HG02981 (cell line): ENCODE data around the gene ZNF358.
"Not testable (repeated sequence)": the region's sequence is repeated elsewhere in the genome, so short reads cannot be mapped to it uniquely, and the experiment has no call there.

ENCODE experiments used
- ATAC-seq: cut with Tn5 transposase; IDR thresholded peaks from one replicate; pipeline ENCODE4 v1.9.1; 2021; ENCODE audit warnings: mild to moderate bottlenecking, moderate library complexity; ENCODE audit not compliant: unreplicated experiment

The ZNF358 gene

DNA sequence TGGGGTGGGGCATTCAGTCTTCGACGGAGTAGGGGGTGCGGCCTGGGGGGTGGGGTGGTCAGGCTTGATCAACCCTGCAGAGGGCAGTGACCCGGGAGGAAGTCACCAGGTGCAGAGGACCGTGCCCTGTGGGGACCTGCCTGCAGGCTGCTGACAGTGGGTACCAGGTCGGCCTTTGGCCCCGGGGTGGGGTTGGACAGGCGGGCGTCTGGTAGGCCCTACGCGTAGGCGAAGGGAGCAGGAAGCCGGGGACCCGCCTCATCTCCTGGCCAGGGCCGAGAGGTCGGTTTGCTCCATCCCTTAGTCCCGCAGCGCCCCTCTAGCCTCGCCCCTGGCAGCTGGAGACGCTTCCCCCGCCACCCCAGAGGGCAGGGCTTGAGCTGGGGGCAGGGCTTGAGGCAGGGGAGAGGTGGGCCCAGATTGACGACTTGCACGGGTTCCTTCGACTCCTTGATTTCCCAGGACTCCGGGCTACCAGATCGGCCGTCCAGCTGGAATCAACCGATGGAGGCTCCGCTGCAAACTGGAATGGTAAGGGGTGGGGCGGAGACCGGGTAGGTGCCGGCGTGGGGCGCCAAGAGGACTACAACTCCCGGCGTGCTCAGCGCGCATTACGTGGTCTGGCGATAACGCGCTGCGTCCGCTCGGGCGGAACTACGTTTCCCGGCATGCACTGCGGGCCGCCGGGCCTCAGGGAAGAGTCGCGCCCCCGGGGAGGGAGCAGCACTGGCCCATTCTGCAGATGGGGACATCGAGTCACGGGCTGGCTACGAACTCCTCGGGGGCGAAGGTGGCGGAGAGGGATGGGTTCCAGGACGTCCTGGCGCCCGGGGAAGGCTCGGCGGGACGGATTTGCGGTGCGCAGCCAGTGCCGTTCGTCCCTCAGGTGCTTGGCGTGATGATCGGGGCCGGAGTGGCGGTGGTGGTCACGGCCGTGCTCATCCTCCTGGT, 19.4 kb downstream of the ZNF358 start, which contains the start of gene PNPLA6:
Gene PNPLA6 (plus strand): TSS at position 671 of the 951 bp plus-strand sequence. CDS start 72 bp downstream, at position 743.
- ATAC-seq, result peak; percentile 59

DNA sequence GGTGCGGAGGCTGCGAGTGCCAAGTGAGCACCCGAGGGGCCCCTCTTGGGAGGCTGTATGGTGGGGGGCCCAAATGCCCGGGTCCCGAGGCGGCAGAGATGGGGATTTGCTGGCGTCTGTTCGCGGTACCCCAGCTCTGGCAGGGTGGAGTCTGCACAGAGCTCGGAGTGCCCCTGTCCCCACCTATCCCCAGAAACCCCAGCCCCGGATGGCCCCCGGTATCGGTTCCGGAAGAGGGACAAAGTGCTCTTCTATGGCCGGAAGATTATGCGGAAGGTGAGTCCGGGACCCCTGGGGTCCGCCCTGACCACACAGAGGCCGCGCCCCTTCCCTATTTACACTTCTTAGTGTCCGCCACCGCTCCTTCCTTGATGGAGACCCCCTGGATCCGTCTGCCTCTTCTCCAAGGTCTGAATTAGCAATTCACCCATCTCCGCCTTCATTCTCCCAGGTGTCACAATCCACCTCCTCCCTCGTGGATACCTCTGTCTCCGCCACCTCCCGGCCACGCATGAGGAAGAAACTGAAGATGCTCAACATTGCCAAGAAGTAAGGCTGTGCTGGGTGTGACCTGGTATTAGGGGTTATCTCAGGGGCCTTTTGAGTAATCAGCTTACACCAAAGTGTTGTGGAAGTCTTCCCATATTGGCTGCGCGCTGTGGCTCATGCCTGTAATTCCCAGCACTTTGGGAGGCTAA, 20.2 kb downstream of the ZNF358 start:
- no peak for ATAC-seq

DNA sequence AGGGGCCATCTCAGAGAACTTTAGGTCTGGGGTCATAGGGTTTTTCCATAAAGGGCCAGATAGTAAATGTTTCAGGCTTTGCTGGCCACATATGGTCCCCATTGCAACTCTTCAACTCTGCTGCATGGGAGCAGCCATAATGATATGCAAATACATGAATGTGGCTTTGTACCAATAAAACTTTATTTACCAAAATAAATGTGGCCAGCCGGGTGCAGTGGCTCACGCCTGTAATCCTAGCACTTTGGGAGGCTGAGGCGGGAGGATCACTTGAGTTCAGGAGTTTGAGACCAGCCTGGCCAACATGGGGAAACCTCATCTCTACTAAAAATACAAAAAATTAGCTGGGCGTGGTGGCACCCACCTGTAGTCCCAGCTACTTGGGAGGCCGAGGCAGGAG, 23.1 kb downstream of the ZNF358 start:
- not testable (repeated sequence) for ATAC-seq

DNA sequence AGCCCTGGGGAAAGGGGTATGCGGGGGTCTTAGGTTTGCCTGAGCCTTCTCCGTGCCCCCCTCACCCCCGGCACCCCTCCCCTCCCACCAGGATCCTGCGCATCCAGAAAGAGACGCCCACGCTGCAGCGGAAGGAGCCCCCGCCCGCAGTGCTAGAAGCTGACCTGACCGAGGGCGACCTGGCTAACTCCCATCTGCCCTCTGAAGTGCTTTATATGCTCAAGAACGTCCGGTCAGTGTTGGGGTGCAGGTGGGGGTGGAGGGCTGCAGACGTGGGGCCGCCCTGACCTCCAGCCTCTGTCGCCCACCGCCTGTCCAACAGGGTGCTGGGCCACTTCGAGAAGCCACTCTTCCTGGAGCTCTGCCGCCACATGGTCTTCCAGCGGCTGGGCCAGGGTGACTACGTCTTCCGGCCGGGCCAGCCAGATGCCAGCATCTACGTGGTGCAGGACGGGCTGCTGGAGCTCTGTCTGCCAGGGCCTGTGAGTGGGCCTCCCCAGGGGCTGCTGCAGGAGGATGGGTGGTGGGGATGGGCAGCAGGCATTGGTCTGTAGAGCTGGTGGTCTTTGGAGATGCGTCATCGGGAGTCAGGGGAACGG, 24.0 kb downstream of the ZNF358 start:
- no peak for ATAC-seq

DNA sequence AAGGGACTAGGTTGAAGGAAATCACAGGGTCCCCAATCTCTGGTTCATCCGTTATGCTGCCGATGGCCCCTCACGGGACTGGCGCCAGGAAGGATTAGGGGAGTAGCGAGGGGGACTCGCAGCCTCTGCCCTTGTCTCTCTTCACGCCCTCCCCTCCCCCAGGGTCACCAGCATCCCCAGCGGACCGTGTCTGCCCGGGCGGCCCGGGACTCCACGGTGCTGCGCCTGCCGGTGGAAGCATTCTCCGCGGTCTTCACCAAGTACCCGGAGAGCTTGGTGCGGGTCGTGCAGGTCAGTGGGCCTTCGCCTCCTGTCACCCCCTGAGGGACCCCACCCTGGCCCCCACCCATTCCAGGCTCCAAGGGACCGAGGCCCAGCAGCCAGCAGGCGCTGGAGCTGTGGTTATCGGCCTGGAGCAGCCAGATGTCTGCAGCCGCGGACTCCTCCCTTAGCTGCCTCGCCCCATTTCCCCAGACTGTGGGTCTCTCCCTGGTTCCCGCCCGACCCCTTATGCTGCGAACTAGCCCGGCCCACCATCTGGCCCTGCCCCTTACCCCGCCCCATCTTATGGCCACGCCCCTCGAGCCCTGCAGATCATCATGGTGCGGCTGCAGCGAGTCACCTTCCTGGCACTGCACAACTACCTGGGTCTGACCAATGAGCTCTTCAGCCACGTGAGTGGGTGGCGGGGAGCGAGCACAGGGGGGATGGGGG, 25.0 kb downstream of the ZNF358 start:
- no peak for ATAC-seq

DNA sequence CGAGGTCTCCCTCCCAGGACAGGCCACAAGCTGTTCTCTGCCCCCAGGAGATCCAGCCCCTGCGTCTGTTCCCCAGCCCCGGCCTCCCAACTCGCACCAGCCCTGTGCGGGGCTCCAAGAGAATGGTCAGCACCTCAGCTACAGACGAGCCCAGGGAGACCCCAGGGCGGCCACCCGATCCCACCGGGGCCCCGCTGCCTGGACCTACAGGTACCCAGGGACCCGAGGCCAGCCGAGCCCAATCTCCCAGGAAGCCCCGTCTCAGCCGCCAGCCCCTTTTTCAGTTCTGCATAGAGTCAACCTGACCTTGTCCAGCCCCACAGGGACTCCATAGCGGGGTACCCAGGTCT, 25.5 kb downstream of the ZNF358 start:
- no peak for ATAC-seq

DNA sequence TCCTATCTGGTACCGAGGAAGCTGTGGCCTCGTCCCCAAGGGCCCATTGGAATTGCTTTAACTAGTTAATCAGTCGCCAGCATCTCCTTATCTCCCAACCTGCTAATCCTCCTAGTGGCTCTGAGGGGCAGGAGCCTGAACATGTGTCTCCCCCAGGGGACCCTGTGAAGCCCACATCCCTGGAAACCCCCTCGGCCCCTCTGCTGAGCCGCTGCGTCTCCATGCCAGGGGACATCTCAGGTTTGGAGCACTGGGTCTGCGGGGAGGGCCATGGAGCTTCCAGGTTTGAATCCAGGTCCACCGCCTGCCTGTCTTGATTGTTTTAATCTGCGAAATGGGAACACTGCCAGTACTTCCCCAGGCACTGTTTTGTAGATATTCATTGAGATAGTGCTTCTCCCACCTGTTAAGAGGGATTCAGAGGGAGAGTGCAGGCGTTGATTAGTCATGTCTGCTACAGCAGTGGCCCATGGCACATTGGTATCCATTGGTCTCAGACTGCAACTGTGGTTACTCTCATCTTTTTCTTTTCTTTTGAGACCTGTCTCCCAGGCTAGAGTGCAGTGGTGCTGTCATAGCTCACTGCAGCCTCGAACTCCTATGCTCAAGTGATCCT, 26.0 kb downstream of the ZNF358 start:
- no peak for ATAC-seq

DNA sequence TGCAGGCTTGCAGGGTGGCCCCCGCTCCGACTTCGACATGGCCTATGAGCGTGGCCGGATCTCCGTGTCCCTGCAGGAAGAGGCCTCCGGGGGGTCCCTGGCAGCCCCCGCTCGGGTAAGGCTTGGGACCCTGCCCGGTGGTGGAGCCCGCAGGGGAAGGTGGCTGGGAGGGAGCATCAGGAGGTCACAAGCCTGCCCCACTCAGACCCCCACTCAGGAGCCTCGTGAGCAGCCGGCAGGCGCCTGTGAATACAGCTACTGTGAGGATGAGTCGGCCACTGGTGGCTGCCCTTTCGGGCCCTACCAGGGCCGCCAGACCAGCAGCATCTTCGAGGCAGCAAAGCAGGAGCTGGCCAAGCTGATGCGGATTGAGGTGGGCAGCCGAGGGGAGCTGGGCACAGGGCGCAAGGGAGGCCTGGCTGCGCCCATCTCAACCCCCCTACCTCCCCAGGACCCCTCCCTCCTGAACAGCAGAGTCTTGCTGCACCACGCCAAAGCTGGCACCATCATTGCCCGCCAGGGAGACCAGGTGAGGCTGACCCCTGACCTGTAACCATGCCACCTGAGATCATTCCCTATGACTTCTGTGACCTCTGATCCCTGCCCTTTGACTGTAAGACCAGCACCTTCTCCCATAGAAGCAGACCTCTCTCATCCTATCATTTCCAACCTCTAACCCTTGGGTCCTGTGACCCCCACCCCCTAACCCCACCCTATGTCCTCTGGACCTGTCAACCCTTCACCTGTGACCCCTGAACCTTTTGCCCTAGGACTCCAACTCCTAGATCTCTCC, 26.8 kb downstream of the ZNF358 start:
- ATAC-seq, result no peak

DNA sequence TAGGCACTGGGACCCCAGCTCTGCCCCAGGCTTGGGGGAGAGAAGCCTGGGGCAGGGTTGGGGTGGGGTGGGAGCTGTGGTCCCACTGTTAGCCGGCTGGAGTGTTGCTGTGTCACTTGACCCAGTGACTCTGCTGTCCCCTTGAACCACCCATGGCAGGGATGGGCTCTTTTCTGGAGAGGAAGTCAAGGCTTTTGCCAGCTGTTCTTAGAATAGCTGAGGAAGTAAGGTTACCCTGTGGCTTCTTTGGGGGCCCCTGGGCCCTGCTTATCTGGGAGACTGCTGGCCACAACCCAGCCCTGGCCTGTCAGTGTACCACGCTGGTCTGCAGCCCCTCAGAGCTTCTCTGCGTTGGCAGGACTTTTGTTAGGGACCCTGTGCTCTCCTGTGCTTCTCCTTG, 28.7 kb downstream of the ZNF358 start:
- ATAC-seq, result no peak

DNA sequence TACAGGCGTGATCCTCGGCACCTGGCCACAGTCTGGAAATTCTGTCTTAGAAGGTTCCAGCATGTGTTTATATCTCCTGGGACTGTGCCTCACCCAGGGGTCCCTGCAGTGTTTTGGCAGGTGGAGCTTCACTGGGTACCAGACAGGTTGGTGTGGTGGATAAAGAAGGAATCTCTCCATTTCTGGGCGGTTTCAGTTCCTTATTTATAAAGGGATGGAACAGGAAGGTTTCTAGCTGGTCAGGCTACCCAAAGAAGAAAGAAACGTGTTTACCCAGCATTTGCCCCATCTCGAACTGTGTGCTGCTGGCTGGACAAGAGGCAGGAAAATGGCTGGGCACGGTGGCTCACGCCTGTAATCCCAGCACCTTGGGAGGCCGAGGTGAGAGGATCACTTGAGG, 29.4 kb downstream of the ZNF358 start:
- ATAC-seq, result no peak

DNA sequence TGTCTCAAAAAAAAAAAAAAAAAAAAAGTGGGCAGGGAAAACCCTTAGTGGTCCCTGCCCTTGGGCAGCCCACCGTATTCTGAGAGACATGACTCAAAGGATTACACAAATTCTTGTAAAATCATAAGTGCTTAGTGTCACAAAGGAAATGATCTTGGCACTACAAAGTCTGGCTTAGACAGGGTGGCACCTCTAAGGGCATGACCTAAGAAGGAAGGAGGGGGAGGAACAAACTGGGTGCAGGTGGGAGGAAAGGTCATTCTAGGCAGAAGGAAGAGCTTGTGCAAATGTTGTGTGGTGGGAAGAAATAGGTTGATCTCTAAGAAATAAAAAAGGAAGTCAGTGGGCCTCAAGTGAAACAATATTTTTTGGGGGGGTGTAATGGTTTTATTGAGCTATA, 30.0 kb downstream of the ZNF358 start:
- no peak for ATAC-seq

DNA sequence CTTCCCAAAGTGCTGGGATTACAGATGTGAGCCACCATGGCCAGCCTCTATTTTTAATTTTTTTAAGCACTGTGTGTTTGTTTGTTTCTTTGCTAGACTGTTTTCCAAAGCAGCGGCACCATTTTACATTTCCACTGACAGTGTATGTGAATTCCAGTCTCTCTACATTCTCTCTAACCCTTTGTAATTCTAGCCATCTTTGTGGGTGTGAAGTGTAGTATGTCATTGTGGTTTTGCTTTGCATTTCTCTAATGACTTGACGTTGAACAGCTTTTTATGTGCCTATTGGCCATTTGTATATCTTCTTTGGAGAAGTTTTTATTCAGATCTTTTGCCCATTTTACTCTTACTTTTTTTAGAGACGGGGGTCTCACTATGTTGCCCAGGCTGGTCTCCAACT, 31.3 kb downstream of the ZNF358 start:
- no peak for ATAC-seq

DNA sequence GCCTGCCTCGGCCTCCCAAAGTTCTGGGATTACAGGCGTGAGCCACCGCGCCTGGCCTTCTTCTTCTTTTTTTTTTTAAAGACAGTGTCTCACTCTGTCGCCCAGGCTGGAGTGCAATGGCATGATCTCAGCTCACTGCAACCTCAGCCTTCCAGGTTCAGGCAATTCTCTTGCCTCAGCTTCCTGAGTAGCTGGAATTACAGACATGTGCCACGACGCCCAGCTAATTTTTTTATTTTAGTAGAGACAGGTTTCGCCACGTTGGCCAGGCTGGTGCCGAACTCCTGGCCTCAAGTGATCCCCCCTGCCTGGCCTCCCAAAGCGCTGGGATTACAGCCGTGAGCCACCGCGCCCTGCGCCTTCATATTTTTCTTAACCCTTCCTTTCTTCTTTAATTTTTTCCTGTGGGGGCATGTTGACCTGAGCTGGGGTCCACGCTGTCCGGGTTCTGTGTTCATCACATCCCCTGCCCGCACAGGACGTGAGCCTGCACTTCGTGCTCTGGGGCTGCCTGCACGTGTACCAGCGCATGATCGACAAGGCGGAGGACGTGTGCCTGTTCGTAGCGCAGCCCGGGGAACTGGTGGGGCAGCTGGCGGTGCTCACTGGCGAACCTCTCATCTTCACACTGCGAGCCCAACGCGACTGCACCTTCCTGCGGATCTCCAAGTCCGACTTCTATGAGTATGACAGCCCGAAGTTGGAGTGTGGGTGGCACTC, 33.7 kb downstream of the ZNF358 start:
- no peak for ATAC-seq

DNA sequence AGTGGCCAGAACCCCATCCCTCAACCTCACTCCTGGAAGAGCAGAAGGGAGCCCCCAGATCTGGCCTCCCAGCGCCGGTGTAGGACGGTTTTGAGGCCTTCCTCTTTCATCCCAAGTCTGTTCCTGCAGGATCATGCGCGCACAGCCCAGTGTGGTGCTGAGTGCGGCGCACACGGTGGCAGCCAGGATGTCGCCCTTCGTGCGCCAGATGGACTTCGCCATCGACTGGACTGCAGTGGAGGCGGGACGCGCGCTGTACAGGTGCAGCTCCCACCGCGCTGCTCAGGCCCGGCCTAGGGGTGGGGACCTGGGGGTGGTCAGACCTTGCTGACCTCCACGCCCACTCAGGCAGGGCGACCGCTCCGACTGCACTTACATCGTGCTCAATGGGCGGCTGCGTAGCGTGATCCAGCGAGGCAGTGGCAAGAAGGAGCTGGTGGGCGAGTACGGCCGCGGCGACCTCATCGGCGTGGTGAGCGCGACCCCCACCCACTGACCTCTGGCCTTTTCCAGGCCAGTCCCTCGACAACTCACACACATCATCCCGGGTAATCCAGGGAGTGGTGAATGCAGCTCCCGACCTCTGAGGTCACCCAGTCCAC, 34.4 kb downstream of the ZNF358 start:
- ATAC-seq, result no peak

DNA sequence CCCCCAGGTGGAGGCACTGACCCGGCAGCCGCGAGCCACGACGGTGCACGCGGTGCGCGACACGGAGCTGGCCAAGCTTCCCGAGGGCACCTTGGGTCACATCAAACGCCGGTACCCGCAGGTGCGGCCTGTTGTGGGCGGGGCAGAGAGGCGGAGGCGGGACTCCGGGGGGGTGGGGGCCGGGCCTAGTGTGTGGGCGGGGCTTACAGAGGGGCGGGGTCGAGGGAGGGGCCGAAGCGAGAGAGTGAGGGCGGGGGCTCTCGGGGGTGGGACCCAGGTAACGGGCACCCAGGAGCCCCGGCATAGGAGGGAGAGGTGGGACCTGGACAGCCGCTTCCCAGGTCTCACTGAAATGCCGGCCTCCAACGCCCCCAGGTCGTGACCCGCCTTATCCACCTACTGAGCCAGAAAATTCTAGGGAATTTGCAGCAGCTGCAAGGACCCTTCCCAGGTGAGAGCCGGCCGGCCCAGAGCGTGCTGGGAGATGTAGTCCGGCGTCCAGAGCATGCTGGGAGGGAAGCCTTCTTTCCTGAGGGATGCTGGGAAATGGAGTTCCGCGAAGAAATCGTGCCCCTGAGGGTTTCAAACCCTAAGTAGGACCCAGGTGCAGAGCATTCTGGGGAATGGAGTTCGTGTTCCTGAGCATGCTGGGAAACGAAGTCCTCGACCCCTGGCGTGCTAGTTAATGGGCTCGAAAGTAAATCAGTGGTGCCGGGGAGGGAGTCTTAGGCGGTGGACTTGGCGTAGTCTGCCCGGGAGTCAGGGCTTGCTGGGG, 35.3 kb downstream of the ZNF358 start:
- ATAC-seq, result no peak

DNA sequence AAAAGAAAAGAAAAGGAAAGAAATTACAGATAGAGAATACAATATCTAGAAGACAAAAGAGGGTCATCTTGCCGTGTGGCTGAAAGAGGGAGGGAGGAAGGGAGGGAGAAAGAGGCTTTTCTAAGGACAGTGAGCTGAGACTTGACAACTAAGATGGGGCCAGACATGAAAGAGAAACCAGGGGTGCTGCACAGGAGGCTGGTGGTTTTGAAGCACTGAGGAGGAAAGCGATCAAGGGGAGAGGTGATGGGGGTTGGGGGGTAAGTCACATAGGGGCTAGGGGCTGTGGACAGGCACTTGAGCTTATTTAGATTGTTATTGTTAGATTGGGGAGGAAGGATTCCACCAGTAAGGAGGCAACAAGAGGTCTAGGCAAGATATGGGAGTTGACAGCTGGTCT, 36.9 kb downstream of the ZNF358 start:
- ATAC-seq, result no peak

DNA sequence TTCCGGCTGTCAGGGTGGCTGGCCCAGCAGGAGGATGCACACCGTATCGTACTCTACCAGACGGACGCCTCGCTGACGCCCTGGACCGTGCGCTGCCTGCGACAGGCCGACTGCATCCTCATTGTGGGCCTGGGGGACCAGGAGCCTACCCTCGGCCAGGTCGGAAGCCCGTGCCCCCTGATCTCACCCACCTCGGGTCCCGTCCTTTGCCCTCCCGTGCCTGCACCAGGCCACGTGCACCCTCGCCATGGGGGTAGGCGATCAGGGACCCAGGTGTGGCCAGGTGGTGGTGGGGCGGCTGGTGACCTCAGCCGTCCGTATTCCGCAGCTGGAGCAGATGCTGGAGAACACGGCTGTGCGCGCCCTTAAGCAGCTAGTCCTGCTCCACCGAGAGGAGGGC, 38.7 kb downstream of the ZNF358 start:
- ATAC-seq, result no peak
